T-helper 2 cell (primary cell): ENCODE results near the gene KCNQ2.

Source experiments
- DNase-seq, 5 experiments: peaks; one replicate each; pipeline versions ENCODE4 v3.0.0 to v3.0.0-alpha.2; 2012 to 2022

The KCNQ2 gene

DNA sequence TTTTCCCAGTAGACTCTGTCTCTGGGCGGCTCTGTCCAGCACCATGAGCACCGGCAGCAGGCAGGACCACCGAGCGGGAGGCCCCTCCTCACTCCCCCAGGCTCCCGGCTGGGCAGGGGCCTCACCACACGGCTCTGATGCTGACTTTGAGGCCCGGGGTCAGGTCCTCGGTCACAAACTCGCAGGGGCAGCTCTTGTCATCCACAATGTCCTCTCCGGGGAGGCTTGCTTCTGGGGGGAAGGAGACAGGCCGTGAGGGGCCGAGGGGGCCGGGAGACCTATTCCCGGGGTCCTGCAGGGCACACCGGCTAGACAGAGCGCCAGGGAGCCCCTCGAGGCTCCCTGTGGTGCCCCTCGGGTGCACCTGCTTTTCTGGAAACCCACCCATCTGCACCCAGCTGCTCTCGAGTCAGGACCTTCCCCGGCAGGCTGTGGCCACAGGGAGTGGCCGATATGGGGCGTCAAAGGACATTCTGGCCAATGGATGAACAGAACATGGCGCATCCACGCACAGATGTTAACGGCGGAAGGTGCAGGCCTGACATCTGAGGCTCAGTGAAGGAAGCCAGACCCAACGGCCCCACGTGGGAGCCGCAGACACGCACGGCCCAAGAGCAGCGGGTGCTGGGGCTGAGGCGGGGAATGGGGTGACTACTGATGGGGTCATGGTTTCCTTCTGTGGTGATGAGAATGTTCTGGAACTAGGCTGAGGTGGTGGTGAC is 58.3 kb downstream of the KCNQ2 start:
- no peak for DNase-seq

DNA sequence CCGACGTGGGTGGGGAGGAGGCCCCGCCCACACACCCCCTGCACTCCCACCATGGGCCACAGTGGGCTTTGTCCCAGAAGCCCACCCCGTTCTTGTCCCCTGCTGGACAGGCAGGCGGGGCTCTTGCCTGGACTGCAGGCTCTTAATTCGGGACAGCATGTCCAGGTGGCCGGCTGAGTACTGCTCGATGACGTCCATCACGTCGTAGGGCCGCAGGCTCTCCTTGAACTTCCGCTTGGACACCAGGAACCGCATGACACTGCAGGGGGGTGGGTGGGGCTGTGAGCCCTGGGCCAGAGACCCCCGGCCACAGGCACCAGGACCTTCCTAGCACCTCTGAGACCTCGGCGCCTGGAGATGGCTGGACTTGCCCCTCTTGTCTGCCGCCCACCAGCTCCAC is 59.1 kb downstream of the KCNQ2 start:
- no peak for DNase-seq

DNA sequence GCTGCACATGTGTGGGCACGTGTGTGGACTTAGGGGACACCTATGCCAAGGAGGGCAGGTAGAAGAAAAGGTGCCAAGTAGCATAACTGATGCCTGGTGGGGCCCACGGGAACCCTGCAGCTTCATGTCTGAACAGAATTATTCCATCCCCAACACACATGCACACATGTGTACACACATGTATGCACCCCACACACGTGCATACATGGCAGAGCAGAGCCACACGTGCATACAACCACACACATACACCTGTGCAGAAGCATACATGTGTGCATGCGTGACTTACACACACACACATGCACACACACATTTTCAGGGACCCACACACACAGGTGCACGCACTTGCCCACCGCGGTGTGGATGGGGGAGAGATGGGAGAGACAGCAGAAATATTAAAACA is 59.6 kb downstream of the KCNQ2 start:
- DNase-seq: no peak

DNA sequence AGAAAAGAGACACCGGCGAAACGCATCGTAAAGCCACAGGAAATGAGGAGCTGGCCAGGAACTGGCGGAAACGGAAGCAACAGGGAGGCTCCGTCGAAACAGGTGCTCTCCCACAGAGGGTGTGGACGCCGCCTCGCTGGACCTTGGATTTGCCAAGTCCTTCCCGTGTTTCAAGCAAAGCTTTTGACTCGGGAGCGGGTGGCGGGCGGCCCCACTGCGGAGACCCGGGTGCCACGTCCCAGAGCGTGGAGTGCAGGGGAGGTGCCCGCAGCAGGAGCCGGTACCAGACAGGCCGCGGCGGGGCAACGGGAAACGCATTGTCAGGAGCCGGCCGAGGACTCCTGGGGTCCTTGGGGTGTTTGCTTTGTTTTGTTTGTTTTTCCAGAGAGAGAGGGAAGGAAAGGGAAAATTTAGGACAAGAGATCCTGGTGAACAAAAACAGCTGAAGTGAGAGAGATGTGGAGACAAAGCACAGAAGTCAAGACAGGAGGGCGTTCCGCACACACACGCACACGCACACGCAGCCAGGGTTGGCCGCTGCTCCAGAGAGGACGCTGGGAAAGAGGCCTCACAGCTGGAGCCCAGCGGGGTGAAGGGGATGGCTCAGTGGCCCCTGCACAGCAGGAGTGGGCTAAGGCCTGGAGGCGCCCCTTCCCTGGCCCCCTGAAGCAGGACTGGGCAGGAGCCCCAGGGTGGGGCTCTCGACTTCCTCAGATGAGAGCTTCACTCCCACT is 60.4 kb downstream of the KCNQ2 start:
- no peak for DNase-seq

DNA sequence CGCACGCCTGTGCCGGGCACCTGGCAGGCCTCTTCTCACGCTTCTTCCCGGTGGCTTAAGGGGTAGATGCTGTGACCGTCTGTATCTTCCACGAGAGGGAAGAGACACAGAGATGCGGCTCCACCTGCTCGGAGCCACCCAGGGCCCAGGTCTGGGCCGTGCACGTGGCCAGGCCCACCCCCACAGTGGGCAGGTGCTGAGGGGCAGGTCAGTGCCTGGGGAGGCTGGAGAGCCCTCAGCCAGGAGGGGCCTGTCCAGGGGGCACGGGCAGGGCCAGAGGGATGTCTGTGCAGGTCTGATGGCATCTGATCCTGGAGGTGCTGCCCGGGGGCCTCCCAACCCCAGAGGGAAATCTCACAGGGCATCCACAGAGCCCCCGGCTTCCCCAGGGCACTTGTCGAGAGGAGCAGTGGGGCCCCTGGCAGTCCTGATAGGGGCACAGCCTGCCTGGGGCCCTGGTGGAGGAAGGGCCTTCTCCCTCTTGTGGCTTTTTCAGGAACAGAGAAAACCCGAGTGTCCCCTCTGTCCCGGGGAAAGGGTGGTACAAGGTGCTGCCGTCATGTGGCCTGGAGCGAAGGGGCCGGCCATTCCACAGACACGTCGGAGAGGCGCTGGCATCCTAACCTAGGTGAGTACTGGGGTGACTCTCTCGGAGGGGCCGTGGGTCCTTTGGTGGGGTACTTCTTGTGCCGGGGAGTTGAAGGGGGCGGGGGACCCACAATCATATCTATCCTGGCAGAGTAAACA is 61.1 kb downstream of the KCNQ2 start:
- DNase-seq: no peak

DNA sequence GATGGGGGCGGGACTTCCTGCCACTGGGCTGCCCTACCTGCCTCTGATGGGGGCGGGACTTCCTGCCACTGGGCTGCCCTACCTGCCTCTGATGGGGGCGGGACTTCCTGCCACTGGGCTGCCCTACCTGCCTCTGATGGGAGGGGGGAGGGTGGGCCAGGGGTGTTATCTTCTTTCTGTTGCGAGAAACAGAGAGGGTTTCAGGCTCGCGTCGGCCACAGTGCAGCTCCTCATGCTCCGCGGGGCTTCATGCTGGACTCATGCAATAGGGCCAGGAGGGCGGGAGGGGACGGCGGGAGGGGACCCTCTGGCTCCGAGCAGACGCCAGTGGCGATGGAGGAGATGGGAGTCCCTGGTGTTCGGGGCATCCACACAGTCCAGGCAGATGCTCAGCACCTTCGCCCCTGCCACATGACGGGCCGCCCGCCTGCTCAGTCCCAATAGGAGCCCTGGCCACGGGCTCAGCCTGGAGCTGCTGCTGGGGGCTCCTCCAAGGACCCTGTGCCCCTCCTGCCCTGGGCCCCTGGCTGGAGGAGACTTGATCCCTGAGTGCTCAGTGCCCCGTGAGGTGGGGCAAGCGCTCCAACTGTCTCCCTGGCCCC is 62.5 kb downstream of the KCNQ2 start:
- no peak for DNase-seq

DNA sequence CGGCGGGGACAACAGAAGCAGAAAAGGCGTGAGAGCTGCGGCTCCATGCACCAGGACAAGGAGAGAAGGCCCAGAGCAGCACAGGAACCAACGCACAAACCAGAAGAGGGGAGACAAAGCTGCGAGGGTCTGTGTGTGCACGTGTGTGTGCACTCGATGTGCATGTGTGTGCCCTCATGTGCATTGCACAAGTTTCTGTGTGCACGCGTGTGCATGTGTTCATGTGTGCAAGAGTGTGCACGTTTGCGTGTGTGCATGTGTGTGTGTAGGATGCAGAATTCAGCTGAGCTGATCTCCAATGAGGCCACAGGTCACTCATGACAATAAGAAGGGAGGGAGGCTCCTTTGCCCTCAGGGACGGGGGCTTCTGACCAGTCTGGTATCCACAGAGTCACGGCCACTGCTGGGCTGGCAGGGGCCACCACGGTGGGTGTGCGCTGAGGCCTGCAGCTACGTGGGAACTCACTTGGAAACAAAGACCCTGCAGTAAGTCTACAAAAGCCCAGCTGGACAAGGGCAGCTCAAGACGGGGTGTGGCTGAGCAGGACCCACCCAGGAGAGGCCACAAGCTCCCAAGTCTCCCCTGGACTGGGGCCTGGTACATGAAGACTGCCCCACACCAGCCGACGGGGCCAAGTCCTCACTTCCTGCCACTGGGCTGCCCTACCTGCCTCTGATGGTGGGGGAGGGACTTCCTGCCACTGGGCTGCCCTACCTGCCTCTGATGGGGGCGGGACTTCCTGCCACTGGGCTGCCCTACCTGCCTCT is 63.2 kb downstream of the KCNQ2 start:
- no peak for DNase-seq

DNA sequence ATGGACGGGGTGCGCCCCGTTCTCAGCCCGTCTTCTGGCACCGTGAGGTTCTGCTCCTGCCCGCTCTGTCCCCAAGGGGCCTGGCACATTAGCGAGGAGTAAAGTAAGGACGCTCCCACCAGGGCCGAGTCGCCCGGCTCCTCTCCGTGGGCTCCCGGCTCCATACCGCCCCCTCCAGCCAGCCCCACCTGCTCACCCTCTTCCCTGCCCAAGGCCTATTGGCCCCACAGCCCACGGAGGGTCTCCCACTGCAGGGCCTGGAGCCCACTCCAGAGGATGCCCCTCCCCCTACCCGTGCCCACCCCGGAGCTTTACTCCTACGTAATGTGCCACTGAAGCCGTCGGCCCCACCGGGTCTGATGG is 63.8 kb downstream of the KCNQ2 start:
- DNase-seq: no peak

DNA sequence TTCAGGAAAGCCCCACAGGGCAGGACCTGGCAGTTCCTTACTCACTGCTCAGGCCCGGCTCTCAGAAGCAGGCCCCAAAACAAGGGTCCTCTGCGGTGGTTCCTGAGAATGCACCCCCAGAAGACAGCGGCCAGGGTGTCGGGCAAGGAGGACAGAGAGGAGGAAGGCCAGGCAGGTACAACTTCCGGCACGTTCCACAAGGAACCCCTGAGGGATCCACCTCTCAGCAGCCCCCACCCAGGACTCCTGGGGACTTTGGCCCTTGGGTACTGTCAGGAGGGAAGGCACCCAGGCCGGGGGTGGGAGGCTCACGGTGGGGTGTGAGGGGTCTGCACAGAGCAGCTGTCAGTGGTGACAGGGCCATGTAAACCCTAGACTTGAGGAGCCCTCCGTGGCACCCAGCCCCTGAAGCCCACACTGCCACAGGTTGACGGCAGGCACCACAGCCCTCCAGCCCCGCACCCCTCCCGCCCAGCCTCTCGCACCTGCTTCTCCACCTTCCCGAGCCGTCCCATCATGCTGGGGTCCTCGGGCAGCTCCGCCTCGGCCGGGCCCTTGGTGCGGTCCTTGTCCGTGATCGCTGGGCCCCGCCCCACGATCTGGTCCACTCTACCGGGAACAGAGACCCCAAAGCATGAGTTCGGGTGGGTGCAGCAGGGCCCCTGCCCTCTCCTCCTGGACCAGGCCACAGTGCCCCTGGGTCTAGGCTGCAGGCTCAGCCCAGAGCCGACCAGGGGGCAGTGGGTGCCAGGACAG is 64.3 kb downstream of the KCNQ2 start:
- DNase-seq: no peak

DNA sequence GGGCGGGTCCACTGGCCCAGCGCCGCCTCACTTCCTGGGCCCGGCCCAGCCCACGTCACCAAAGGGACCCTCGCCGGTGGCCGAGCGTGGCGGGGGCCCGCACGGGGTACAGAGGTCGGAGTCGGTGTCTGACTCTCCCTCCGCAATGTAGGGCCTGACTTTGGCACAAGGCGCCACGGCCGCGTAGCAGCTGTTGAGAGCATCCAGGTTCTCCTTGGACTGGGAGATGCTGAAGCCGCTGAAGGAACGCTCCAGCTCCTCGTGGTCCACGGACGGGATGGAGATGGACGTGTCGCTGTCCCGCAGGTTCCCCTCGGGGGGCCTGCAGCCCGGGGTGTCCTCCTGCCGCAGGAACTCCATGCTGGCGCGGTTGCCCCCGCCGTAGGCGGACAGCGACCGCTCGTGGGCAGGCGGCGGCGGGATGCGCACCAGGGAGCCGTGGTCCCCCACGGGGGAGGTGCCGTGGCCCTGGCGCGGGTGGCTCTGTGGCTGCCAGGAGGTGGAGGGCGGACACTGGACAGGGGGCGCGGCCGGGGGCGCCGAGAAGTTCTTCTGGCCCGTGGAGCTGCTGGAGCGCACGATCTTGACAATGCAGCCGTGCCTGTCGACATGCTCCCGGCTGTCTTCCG is 65.7 kb downstream of the KCNQ2 start:
- no peak for DNase-seq

DNA sequence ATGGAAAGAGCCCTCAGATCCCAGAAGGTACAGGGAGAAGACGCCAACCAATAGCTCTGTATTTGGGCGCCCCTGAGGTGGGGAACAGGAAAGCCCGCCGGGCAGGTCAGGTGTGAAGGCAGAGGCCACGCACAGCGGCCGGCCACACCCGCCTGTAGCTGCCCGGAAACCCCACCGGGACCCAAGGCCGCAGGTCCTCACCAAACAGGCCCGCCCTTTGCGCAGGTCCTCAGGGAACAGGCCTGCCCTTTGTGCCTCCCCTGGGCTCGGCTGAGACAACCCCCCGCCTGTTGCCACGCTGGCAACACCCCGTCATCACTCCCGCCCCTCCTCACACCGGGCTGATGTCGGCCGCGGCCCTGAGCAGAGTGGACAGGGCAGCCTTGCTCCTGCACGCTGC is 66.4 kb downstream of the KCNQ2 start:
- no peak for DNase-seq

DNA sequence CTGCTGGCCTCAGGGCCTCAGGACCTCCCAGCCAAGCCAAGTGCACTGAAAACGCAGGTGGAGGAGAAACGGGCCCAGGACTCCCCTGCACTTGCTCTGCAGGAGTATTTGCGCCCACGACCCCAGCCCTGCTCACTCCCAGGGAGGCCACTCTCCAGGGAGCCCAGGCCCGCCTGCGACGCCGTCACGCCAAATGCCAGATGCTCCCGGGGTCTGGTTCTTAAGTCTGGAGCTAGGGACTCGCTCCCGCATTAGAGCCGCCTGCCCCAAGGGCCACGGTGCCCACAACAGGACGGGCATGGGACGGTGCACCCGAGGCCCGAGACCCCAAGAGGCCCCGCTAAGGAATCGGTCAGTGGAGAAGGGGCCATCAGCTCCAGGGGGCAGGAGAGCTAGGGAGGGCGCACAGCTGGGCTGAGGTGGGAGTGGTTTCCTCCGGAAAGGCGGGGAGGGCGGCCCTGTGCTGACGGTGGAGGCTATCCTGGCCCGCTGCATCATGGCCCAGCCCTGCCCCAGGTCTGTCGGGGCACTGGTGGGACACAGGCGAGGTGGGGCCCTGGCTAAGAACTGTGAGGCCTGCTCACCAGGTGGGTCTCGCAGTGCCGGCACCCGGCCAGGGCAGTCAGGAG is 67.2 kb downstream of the KCNQ2 start:
- no peak for DNase-seq

DNA sequence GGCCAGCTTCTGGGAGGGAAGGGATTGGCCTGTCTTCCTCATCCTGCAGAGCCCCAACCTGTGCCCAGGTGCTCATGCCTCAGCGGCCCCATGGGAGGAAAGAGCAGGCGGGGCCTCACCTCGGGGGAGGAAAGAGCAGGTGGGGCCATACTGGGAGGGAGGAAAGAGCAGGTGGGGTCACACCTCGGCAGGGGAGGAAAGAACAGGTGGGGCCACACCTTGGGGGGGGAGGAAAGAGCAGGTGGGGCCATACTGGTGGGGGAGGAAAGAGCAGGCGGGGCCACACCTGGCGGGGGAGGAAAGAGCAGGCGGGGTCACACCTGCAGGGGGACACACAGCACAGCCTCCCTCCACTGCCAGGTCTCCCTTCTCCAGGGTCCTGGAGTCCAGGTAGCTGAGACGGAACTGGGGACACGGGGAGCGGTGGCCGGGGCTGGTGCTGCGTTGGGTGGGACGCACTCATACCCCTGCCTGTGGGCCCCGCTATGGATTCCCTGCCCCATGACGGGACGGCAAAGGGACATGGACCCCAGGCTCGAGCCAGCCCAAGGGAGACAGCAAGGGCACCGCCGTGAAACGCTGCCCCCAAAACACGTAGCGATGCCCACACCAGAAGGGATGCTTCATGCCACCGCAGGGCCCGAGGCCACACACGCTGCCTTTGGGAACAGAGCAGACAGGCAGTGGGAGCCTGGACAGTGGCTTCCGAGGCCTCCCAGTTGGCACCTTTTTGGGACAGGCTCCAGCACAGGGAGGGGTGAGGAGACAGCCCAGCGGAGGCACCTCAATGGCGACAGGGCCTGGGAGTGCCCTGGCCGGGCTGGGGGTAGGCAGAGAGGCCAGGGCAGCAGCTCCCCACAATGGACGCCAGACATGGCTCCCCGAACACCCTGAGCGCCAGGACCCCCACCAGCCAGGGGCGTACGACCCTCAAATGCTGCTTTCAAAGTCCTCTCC is 68.0 kb downstream of the KCNQ2 start:
- no peak for DNase-seq

DNA sequence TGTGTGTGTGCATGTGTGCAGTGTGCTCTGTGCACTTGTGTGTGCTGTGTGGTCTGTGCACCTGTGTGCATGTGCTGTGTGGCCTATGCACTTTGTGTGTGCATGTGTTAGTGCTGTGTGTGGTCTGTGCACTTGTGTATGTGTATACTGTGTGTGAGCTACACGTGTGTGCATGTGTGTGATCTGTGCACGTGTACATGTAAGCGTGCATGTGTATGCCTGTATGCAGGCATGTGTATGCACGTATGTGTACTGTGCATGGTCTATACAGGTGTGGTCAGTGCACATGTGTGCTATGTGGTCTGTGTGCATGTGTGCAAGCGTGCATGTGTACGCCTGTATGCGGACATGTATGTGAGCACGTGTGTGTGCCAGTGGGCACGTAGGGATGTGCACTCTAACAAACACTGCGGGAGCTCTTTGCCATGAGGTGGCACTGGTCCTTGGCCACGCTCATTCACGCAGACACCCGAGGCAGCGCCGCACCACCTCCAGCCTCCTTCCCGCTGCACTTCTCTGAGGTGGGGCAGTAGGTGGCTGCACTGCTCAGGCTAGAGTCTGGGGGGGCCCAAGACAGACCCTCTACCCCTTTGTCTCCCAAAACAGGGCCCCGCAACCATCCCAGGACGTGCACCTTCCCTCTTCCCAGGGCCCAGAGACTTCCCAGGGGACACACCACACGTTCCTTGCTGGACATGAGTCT is 68.9 kb downstream of the KCNQ2 start:
- DNase-seq: no peak

DNA sequence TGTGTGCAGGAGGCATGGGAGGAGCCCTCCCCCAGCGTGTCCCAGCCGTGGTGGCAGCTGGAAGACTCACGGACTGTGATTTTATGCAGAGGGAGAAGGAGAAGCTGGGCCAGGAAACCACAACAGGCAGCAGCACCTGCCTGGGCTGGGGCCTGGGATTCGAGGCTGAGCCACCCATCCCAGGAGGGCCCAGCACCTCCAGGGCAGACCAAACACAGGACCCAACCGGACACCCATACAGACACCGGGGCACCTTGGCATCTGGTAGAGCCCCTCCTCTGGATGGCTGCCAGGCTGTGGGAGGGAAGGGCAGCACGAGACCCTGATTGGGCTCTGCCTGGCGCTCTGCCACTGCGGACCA is 69.6 kb downstream of the KCNQ2 start:
- no peak for DNase-seq

DNA sequence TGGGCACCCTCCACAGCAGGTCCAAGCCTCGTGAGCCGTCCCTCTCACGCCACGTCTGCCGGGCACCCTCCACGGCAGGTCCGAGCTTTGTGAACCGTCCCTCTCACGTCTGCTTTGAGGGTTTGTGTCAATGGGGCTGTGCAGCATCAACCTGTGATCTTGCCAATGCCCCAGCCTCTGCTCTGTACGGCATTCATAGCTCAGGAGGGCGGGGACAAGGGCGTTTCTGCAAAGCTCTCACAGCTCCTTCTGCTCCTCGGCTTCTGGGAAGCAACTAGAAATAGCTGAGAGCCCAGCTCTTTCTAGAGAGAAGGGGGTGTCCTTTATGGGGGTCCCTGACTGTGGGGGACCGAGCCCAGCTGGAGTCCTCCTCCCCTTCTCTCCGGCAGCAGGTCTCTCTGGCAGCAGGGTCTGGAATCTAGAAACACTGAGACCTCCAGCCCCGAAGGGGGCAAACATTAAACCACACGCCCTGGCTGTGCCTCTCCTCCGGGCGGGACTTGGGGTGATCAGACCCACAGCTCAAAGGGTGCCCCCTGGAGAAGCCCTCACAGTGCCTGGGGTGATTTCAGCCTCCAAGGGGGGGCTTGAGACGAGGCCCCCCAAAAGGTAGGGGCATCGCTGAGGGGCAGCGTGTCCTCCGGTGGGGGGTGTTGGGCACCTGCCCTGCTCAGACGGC is 70.1 kb downstream of the KCNQ2 start:
- no peak for DNase-seq

DNA sequence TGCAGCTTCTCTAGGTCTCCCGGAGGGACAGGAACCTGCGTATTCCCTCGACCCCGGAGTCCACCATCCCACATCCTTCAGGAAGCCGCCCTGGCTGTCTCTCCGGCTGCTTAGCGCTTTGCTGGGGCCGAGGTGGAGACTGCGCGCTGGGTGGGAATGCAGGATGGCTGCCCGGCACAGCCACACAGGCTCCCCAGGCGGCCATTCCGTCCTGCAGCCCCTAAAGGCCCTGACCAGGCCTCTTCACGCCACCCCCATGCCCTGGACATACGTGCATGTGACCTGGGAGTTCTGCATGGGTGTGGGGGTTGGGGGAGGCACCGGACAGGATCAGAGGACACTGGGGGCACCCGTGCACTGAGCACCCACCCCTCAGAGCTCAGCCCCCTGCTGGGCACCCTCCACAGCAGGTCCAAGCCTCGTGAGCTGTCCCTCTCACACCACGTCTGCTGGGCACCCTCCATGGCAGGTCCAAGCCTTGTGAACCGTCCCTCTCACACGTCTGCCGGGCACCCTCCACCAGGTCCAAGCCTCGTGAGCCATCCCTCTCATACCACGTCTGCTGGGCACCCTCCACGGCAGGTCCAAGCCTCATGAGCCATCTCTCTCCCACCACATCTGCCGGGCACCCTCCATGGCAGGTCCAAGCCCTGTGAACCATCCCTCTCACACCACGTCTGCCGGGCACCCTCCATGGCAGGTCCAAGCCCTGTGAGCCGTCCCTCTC is 70.9 kb downstream of the KCNQ2 start:
- DNase-seq: no peak
